H1 (cell line): ENCODE measurements around the gene NRAS. TPM values are rescaled to one million over a fixed set of nuclear protein-coding genes. Genes with fewer than 3 reads are reported as not detected.

Source experiments
- CTCF ChIA-PET: fragments of 300-600 bp; sonication (Branson Sonifier 250); formaldehyde crosslinking; loops from one replicate; lab custom pipeline; 2021; ENCODE audit not compliant: partially characterized antibody; lab: Charles Lee
- POLR2A ChIA-PET: fragments of 300-600 bp; sonication (Branson Sonifier 250); formaldehyde crosslinking; loops from one replicate; lab custom pipeline; 2021; ENCODE audit warnings: inconsistent platforms; ENCODE audit not compliant: partially characterized antibody; lab: Charles Lee
- DNase-seq, 2 experiments: peaks; one replicate each; pipeline versions ENCODE4 v3.0.0 to v3.0.0-alpha.2; 2010 to 2022; ENCODE audit warnings: low spot score in 2 of 2, low read depth in 1 of 2, mixed read lengths in 1 of 2
- FAIRE-seq: peaks from 2 replicates; lab custom pipeline; 2011; peaks lifted over from hg19 to GRCh38; lab: Jason Lieb, UNC
- H2AFZ ChIP-seq: 2 replicates; pipeline ENCODE4 v1.8.1; 2012; ENCODE audit warnings: low read length, inconsistent platforms
- H2AK5ac ChIP-seq: 2 replicates; pipeline ENCODE4 v1.6.1; 2013; ENCODE audit warnings: low read depth, low read length
- H2BK120ac ChIP-seq: replicated peaks from 2 replicates; pipeline ENCODE3; 2013; ENCODE audit warnings: low read depth, low read length, inconsistent platforms
- H2BK12ac ChIP-seq: 2 replicates; pipeline ENCODE4 v1.6.1; 2013; ENCODE audit warnings: low read depth, low read length
- H2BK15ac ChIP-seq: 2 replicates; pipeline ENCODE4 v1.6.1; 2013; ENCODE audit warnings: low read length
- H2BK20ac ChIP-seq: 2 replicates; pipeline ENCODE4 v1.6.1; 2013; ENCODE audit warnings: low read length
- H2BK5ac ChIP-seq: 2 replicates; pipeline ENCODE4 v1.6.1; 2013; ENCODE audit warnings: low read depth, low read length
- H3K14ac ChIP-seq: 2 replicates; pipeline ENCODE4 v1.6.1; 2013; ENCODE audit warnings: inconsistent platforms; ENCODE audit not compliant: insufficient read length
- H3K18ac ChIP-seq: 2 replicates; pipeline ENCODE4 v1.6.1; 2013; ENCODE audit warnings: low read length; ENCODE audit errors: extremely low read depth
- H3K23ac ChIP-seq: 2 replicates; pipeline ENCODE4 v1.6.1; 2013; ENCODE audit warnings: inconsistent platforms; ENCODE audit not compliant: insufficient read length
- H3K23me2 ChIP-seq: 2 replicates; pipeline ENCODE4 v1.6.1; 2013; ENCODE audit warnings: low read depth, low read length
- H3K27ac ChIP-seq: 2 replicates; pipeline ENCODE4 v1.6.1; 2011; ENCODE audit warnings: low read depth, low read length, inconsistent platforms
- H3K27me3 ChIP-seq, 4 experiments: replicated peaks in 1 of 4; 1 replicate in 1 of 4; 2 replicates in 3 of 4; pipeline versions ENCODE4 v1.6.1 to v1.8.1; 2011 to 2013; ENCODE audit warnings: low read length in 3 of 4, mild to moderate bottlenecking in 3 of 4, inconsistent platforms in 2 of 4, mixed read lengths in 2 of 4, moderate library complexity in 1 of 4; ENCODE audit not compliant: control insufficient read depth in 3 of 4, insufficient read depth in 3 of 4; ENCODE audit errors: extremely low read depth in 1 of 4
- H3K36me3 ChIP-seq, 4 experiments: 2 replicates each; pipeline versions ENCODE4 v1.6.1 to v1.8.1; 2011 to 2013; ENCODE audit warnings: mild to moderate bottlenecking in 4 of 4, low read length in 3 of 4, moderate library complexity in 2 of 4, control low read depth in 1 of 4, inconsistent platforms in 1 of 4; ENCODE audit not compliant: insufficient read depth in 4 of 4, control insufficient read depth in 2 of 4
- H3K4ac ChIP-seq: replicated peaks from 2 replicates; pipeline ENCODE3; 2013; ENCODE audit warnings: low read length, low read depth, mixed read lengths, inconsistent platforms; ENCODE audit not compliant: insufficient read length
- H3K4me1 ChIP-seq, 4 experiments: replicated peaks in 1 of 4; 1 replicate in 1 of 4; 2 replicates in 3 of 4; pipeline versions ENCODE4 v1.6.1 to v1.8.1; 2011 to 2013; ENCODE audit warnings: low read length in 3 of 4, inconsistent platforms in 2 of 4, mixed read lengths in 1 of 4; ENCODE audit not compliant: insufficient read depth in 4 of 4, control insufficient read depth in 3 of 4
- H3K4me2 ChIP-seq, 2 experiments: 2 replicates each; pipeline versions ENCODE4 v1.6.1 to v1.8.1; 2011 to 2013; ENCODE audit warnings: low read depth in 2 of 2, low read length in 2 of 2, control low read depth in 1 of 2, inconsistent platforms in 1 of 2, mild to moderate bottlenecking in 1 of 2; ENCODE audit not compliant: insufficient read depth in 1 of 2
- H3K4me3 ChIP-seq, 4 experiments: fragments of 200-600, 300-600 bp in 1 of 4; sonication (generic), shearing (Covaris generic), sonication (Bioruptor Twin) in 1 of 4; 2 replicates each; pipeline versions ENCODE4 v1.5.1 to v1.8.1; 2011 to 2016; ENCODE audit warnings: low read length in 4 of 4, low read depth in 3 of 4, control low read depth in 2 of 4, inconsistent platforms in 2 of 4, mild to moderate bottlenecking in 2 of 4, mixed read lengths in 1 of 4, moderate library complexity in 1 of 4; ENCODE audit not compliant: insufficient read depth in 2 of 4; ENCODE audit errors: extremely low read depth in 1 of 4
- H3K56ac ChIP-seq: replicated peaks from 2 replicates; pipeline ENCODE3; 2013; ENCODE audit warnings: low read depth, mild to moderate bottlenecking, mixed read lengths, low read length, inconsistent platforms; ENCODE audit not compliant: insufficient read length
- H3K79me1 ChIP-seq: 2 replicates; pipeline ENCODE4 v1.6.1; 2013; ENCODE audit warnings: low read depth, low read length, control low read depth
- H3K79me2 ChIP-seq, 2 experiments: 2 replicates each; pipeline versions ENCODE4 v1.6.1 to v1.8.1; 2012 to 2013; ENCODE audit warnings: low read length in 2 of 2, mild to moderate bottlenecking in 2 of 2, inconsistent platforms in 1 of 2; ENCODE audit not compliant: insufficient read depth in 2 of 2, control insufficient read depth in 1 of 2
- H3K9ac ChIP-seq, 4 experiments: replicated peaks in 1 of 4; 1 replicate in 1 of 4; 2 replicates in 3 of 4; pipeline versions ENCODE4 v1.6.1 to v1.8.1; 2011 to 2013; ENCODE audit warnings: low read depth in 3 of 4, low read length in 3 of 4, control low read depth in 2 of 4, mild to moderate bottlenecking in 2 of 4, moderate library complexity in 2 of 4, inconsistent platforms in 1 of 4; ENCODE audit errors: extremely low read depth in 1 of 4
- H3K9me3 ChIP-seq, 2 experiments: 2 replicates each; pipeline versions ENCODE4 v1.6.1 to v1.8.1; 2012 to 2013; ENCODE audit warnings: mild to moderate bottlenecking in 2 of 2, moderate library complexity in 2 of 2, control low read depth in 1 of 2, inconsistent platforms in 1 of 2, low read depth in 1 of 2, low read length in 1 of 2, mixed read lengths in 1 of 2; ENCODE audit not compliant: insufficient read depth in 2 of 2
- H4K20me1 ChIP-seq, 2 experiments: replicated peaks in 1 of 2; 2 replicates each; pipeline versions ENCODE3 to v1.8.1; 2011 to 2013; ENCODE audit warnings: inconsistent platforms in 2 of 2, low read length in 2 of 2, mild to moderate bottlenecking in 1 of 2; ENCODE audit not compliant: insufficient read depth in 2 of 2, control insufficient read depth in 1 of 2
- H4K5ac ChIP-seq: 2 replicates; pipeline ENCODE4 v1.6.1; 2013; ENCODE audit warnings: low read length, low read depth, mixed read lengths, inconsistent platforms; ENCODE audit not compliant: insufficient read length
- H4K8ac ChIP-seq: 2 replicates; pipeline ENCODE4 v1.8.0; 2013; ENCODE audit warnings: mild to moderate bottlenecking, moderate library complexity, low read length, inconsistent platforms; ENCODE audit not compliant: insufficient read depth; ENCODE audit errors: extremely low read depth
- H4K91ac ChIP-seq: replicated peaks from 2 replicates; pipeline ENCODE3; 2013; ENCODE audit warnings: low read length, mixed read lengths, inconsistent platforms; ENCODE audit not compliant: insufficient read length
- HDAC2 ChIP-seq, 2 experiments: fragments of 300-600 bp in 1 of 2; sonication (generic) in 1 of 2; IDR thresholded peaks; 2 replicates each; pipeline ENCODE4 v1.6.1; 2011 to 2012; ENCODE audit warnings: low read depth in 2 of 2, low read length in 2 of 2, mild to moderate bottlenecking in 2 of 2, moderate library complexity in 2 of 2, borderline replicate concordance in 1 of 2, inconsistent platforms in 1 of 2
- MAX ChIP-seq: IDR thresholded peaks from 2 replicates; pipeline ENCODE4 v1.6.1; 2012; ENCODE audit warnings: inconsistent platforms
- NRF1 ChIP-seq: IDR thresholded peaks from 2 replicates; pipeline ENCODE4 v1.6.1; 2011; ENCODE audit warnings: mild to moderate bottlenecking, low read depth, low read length, improper control_type of control experiment
- POLR2AphosphoS5 ChIP-seq: IDR thresholded peaks from 2 replicates; pipeline ENCODE4 v1.6.1; 2011; ENCODE audit warnings: low read depth, low read length
- SP4 ChIP-seq: IDR thresholded peaks from 2 replicates; pipeline ENCODE4 v1.6.1; 2012; ENCODE audit warnings: low read length, inconsistent platforms
- TAF7 ChIP-seq: optimal IDR thresholded peaks from 2 replicates; pipeline ENCODE3; 2011; ENCODE audit warnings: low read depth, mild to moderate bottlenecking, inconsistent platforms, low read length, moderate library complexity, borderline replicate concordance
- ZNF274 ChIP-seq: IDR thresholded peaks from 2 replicates; pipeline ENCODE4 v1.7.0; 2012; ENCODE audit warnings: low read length, borderline replicate concordance; ENCODE audit errors: extremely low read depth
- WGBS, 2 experiments: shearing (Covaris generic) in 1 of 2; methylation state at CpG; one replicate each; pipeline versions ENCODE4 v1.1.6 to v1.1.7; 2013 to 2015; ENCODE audit warnings: low lambda C conversion rate in 2 of 2, mixed read lengths in 2 of 2, inconsistent platforms in 1 of 2, low coverage in 1 of 2, missing lambda C conversion rate in 1 of 2; ENCODE audit not compliant: insufficient replicate concordance in 2 of 2, insufficient coverage in 1 of 2, insufficient read length in 1 of 2; ENCODE audit errors: extremely low coverage in 1 of 2, missing lambda C conversion rate in 1 of 2; 5-methylcytosine and 5-hydroxymethylcytosine counted together
- polyA plus RNA-seq, 7 experiments: library from polyadenylated mRNA; depleted of rRNA in 3 of 7; stranded (reverse) in 5 of 7; unstranded in 2 of 7; fragments of >200 nt in 5 of 7; fragments of 200-250 nt in 2 of 7; gene quantifications; 1 replicate in 5 of 7; 2 replicates in 1 of 7; 4 replicates in 1 of 7; pipeline versions ENCODE4 v1.2.1 to v1.2.3, GENCODE V29; 2011 to 2013; ENCODE audit warnings: missing spikeins in 2 of 7, mixed read lengths in 2 of 7
- total RNA-seq: library from RNA; stranded (reverse); fragmentation: NEBNext Ultra II Directional; extraction: Animal tissue kit (Norgen Biotek cat#: 25700); gene quantifications from 2 replicates; pipeline ENCODE4 v1.2.1, GENCODE V29; 2021

The NRAS gene
- total and polyA plus RNA-seq, 2 of the 8 experiments (the other 6 are each of a cell fraction or from before 2014, with no cell fraction given) = 24.5 to 65.1 TPM

GRCh38 chr1:114718661-114719423 lies 2.3 kb upstream of the NRAS start:
- Histone ChIP-seq H2BK5ac (no peak overlapping the region), H3K27ac (no peak overlapping the region; the same call in 1 of the 2 replicates), H3K36me3 (peaks cover 27 to 74% (median 51%) of the 10 kb centered on the region in 4 experiments), H3K14ac (no peak overlapping the region), H4K91ac (no peak overlapping the region), H3K4me2 (no peak overlapping the region), H3K79me2 (peaks cover 0 to 25% of the 10 kb centered on the region in 2 experiments; a peak in 3 of 4 replicates), H2BK120ac (no peak overlapping the region), H2BK15ac (no peak overlapping the region), H2BK20ac (no peak overlapping the region), H2AK5ac (no peak overlapping the region), H2AFZ (no peak overlapping the region), H3K23me2 (no peaks in the 10 kb centered on the region), H3K18ac (no peak overlapping the region), H3K9me3 (no peaks in the 10 kb centered on the region), H4K5ac (no peak overlapping the region), H2BK12ac (no peak overlapping the region), H4K20me1 (no peaks in the 10 kb centered on the region), H3K27me3 (no peaks in the 10 kb centered on the region), H3K79me1 (no peaks in the 10 kb centered on the region), H3K4me3 (no peak overlapping the region), H3K23ac (no peak overlapping the region), H3K4ac (no peak overlapping the region), H3K9ac (no peak overlapping the region), H3K56ac (no peak overlapping the region), H3K4me1 (no peaks in the 10 kb centered on the region; a peak in 1 of 7 replicates), H4K8ac (no peak overlapping the region)
- WGBS, 2 experiments = 92% methylated on average over 11 of the region's 11 CpGs; no CpG with 5 or more reads in 1 of the 2 experiments
- POLR2A ChIA-PET = interaction anchor here (1.0 to 4.9 kb wide), 5 partner anchors 9 to 158 kb away, joined by 3 to 54 read pairs (median 5); no protein-coding TSS in a partner anchor
- CTCF ChIA-PET = interaction anchor here (0.7 kb wide), 1 partner anchor 716 kb away, joined by 3 read pairs; no protein-coding TSS in a partner anchor
- DNase-seq (no peak), FAIRE-seq (no peak)
- TF ChIP-seq SP4 (no peak), TAF7 (no peak), POLR2AphosphoS5 (0 out of 2 replicates have a peak, but pooled peaks have one; percentile 24), MAX (no peak), NRF1 (no peak), HDAC2 (IDR thresholded peaks at IDR 0.05; ENCODE audit: borderline replicate concordance in 1 of 2, low read depth in 2 of 2, low read length in 2 of 2) (no peak), ZNF274 (no peak)
- TF ChIP-seq, all 59 proteins: peak for 1
